Endothelial cell (in vitro differentiated cells): ENCODE results near the gene CCL21. TPM values are rescaled to one million over a fixed set of nuclear protein-coding genes. Genes with fewer than 3 reads are reported as not detected.
"Not testable (repeated sequence)": the region's sequence is repeated elsewhere in the genome, so short reads cannot be mapped to it uniquely, and the experiment has no call there.

Experiments used
- DNase-seq: peaks from one replicate; pipeline ENCODE4 v3.0.0; 2021; ENCODE audit warnings: low spot score
- H3K27ac Mint-ChIP-seq: one replicate; pipeline ENCODE4 v1.8.0; 2021; ENCODE audit warnings: mixed read lengths, inconsistent platforms; ENCODE audit not compliant: unreplicated experiment
- H3K27me3 Mint-ChIP-seq: one replicate; pipeline ENCODE4 v1.8.0; 2021; ENCODE audit warnings: mild to moderate bottlenecking, moderate library complexity, mixed read lengths, inconsistent platforms; ENCODE audit not compliant: unreplicated experiment
- H3K36me3 Mint-ChIP-seq: one replicate; pipeline ENCODE4 v1.8.0; 2021; ENCODE audit warnings: mild to moderate bottlenecking, low read depth, mixed read lengths, inconsistent platforms; ENCODE audit not compliant: unreplicated experiment
- H3K4me1 Mint-ChIP-seq: one replicate; pipeline ENCODE4 v1.8.0; 2021; ENCODE audit warnings: mild to moderate bottlenecking, mixed read lengths, inconsistent platforms; ENCODE audit not compliant: unreplicated experiment
- H3K4me3 Mint-ChIP-seq: one replicate; pipeline ENCODE4 v1.8.0; 2021; ENCODE audit warnings: mild to moderate bottlenecking, mixed read lengths, inconsistent platforms; ENCODE audit not compliant: unreplicated experiment
- H3K9me3 Mint-ChIP-seq: one replicate; pipeline ENCODE4 v1.8.0; 2021; ENCODE audit warnings: mixed read lengths, inconsistent platforms; ENCODE audit not compliant: unreplicated experiment
- CTCF ChIP-seq: fragments of 200-600 bp; sonication (generic); IDR thresholded peaks from one replicate; pipeline ENCODE4 v1.5.0; 2021; ENCODE audit warnings: antibody characterized with exemption; ENCODE audit not compliant: unreplicated experiment
- total RNA-seq: library from RNA; stranded (reverse); fragmentation: NEBNext Ultra II Directional; extraction: Animal tissue kit (Norgen Biotek cat#: 25700); gene quantifications from one replicate; pipeline ENCODE4 v1.2.1, GENCODE V29; 2021; ENCODE audit not compliant: unreplicated experiment

CCL21 gene
- total RNA-seq, 1 donor from 2014 or later = not detected

- Mint-ChIP-seq H3K27me3 (no peaks in the 10 kb centered on the region), H3K4me1 (no peaks in the 10 kb centered on the region), H3K4me3 (no peak overlapping the region), H3K27ac (no peak overlapping the region), H3K36me3 (no peaks in the 10 kb centered on the region), H3K9me3 (no peaks in the 10 kb centered on the region)
- DNase-seq = no peak
- no peak for TF ChIP-seq CTCF
Measured at GRCh38 chr9:34732886-34733285, 22.9 kb upstream of the CCL21 start.

- Mint-ChIP-seq H3K27me3 (no peaks in the 10 kb centered on the region), H3K9me3 (no peaks in the 10 kb centered on the region), H3K4me1 (no peaks in the 10 kb centered on the region), H3K27ac (no peak overlapping the region), H3K4me3 (no peak overlapping the region), H3K36me3 (no peaks in the 10 kb centered on the region)
- no peak for TF ChIP-seq CTCF
- DNase-seq = no peak
Measured at GRCh38 chr9:34732478-34732877, 22.5 kb upstream of the CCL21 start.

- no peak for DNase-seq
- H3K27ac Mint-ChIP-seq = no peak overlapping the region
- H3K4me1 Mint-ChIP-seq = peaks cover 2% of the 10 kb centered on the region
- TF ChIP-seq CTCF = no peak
- H3K9me3 Mint-ChIP-seq = no peaks in the 10 kb centered on the region
- H3K36me3 Mint-ChIP-seq = no peaks in the 10 kb centered on the region
- H3K4me3 Mint-ChIP-seq = no peak overlapping the region
- H3K27me3 Mint-ChIP-seq = peaks cover 4% of the 10 kb centered on the region
Measured at GRCh38 chr9:34723141-34723540, 13.2 kb upstream of the CCL21 start.

GRCh38 chr9:34719769-34720025 is 9.8 kb upstream of the CCL21 start:
- H3K36me3 Mint-ChIP-seq, H3K27ac Mint-ChIP-seq, H3K4me3 Mint-ChIP-seq, H3K27me3 Mint-ChIP-seq, H3K9me3 Mint-ChIP-seq, H3K4me1 Mint-ChIP-seq, DNase-seq: not testable (repeated sequence)

DNA sequence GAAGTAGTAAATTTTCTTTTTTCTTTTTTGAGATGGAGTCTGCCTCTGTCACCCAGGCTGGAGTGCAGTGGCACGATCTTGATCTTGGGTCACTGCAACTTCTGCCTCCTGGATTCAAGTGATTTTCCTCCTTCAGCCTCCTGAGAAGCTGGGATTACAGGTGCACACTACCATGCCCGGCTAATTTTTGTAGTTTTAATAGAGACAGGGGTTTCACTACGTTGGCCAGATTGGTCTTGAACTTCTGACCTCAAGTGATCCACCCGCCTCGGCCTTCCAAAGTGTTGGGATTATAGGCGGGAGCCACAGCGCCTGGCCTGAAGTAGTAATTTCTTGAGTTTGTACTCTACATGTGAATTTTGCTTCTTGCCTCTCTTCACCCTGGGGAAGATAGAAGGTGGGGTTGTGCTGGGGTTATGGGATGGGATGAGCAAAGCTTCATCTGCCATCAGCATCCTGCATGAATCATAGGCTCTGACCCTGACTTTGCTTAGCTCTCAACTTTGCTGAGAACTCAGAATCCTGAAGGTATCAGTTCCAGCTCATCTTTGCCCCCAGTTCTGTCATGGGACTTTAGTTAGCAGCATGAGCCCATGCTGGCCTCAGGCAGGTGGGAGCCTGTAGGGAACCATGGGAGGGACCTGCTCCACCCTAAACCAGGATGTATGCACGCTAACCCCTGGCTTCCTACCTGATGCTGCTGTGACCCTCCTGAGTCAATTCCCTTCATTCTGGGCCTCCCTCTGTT is 9.3 kb upstream of the CCL21 start:
- Mint-ChIP-seq H3K27ac (no peak overlapping the region), H3K9me3 (no peaks in the 10 kb centered on the region), H3K27me3 (peaks cover 6% of the 10 kb centered on the region)

More for the DNA sequence above, 9.3 kb upstream of the CCL21 start:
- TF ChIP-seq CTCF = no peak
- no peak for DNase-seq
- Mint-ChIP-seq H3K36me3 (no peaks in the 10 kb centered on the region), H3K4me1 (peaks cover 2% of the 10 kb centered on the region), H3K4me3 (no peak overlapping the region)
